ENCODE measurements around the gene LIN28B. TPM values are rescaled to one million over a fixed set of nuclear protein-coding genes. Genes with fewer than 3 reads are reported as not detected.
A peak's percentile ranks its signal among the peaks of the same experiment; 100 is the strongest.
"Not testable (repeated sequence)": the region's sequence is repeated elsewhere in the genome, so short reads cannot be mapped to it uniquely, and the experiment has no call there.

The LIN28B gene
- total and polyA plus RNA-seq, 2 experiments from 2014 or later, result 35.3 to 96.4 TPM

GRCh38 chr6:104953400-104954189, 3.3 kb upstream of the LIN28B start:
- Histone ChIP-seq H3K4me1 (ENCODE audit: insufficient read depth) (peaks cover 48% of the 10 kb centered on the region), H3K79me2 (replicated peaks; ENCODE audit: insufficient read depth) (peaks cover 17% of the 10 kb centered on the region), H3K4me3 (peak overlapping the region; percentile 57), H3K4me2 (peak overlapping the region; percentile 72), H3K27ac (ENCODE audit: low read depth) (peak overlapping the region; percentile 100)
- not testable (repeated sequence) for H4K20me1 ChIP-seq (replicated peaks; ENCODE audit: insufficient read depth); H3K36me3 ChIP-seq (ENCODE audit: insufficient read depth); H2AFZ ChIP-seq; H3K9me3 Mint-ChIP-seq; H3K9me2 ChIP-seq (ENCODE audit: insufficient read depth); H3K27me3 ChIP-seq (ENCODE audit: insufficient read depth); H3K36me3 Mint-ChIP-seq (ENCODE audit: low read depth); H3F3A ChIP-seq (replicated peaks; ENCODE audit: low read depth)
- Mint-ChIP-seq H3K4me1 (peaks cover 59% of the 10 kb centered on the region), H3K4me3 (peak overlapping the region; percentile 91), H3K27ac (peak overlapping the region; percentile 98), H3K27me3 (ENCODE audit: insufficient read depth, low read depth, poor library complexity) (peaks cover 17% of the 10 kb centered on the region)
- TF ChIP-seq POLR2AphosphoS5 (IDR thresholded peaks at IDR 0.05; ENCODE audit: low read depth), result peak; percentile 82
- DNase-seq (ENCODE audit: low spot score) (peak; percentile 90), ATAC-seq (peak; percentile 79)

GRCh38 chr6:104954190-104954797, 2.6 kb upstream of the LIN28B start:
- H3K36me3 ChIP-seq (ENCODE audit: insufficient read depth), result no peaks in the 10 kb centered on the region
- peak overlapping the region; percentile 57 for H3K4me3 ChIP-seq
- Mint-ChIP-seq H3K36me3 (ENCODE audit: low read depth) (peaks cover 12% of the 10 kb centered on the region), H3K4me1 (peaks cover 55% of the 10 kb centered on the region), H3K27ac (peak overlapping the region; percentile 98), H3K4me3 (peak overlapping the region; percentile 91), H3K27me3 (ENCODE audit: insufficient read depth, low read depth, poor library complexity) (peaks cover 17% of the 10 kb centered on the region), H3K9me3 (no peaks in the 10 kb centered on the region)
- H3K4me2 ChIP-seq, result peak overlapping the region; percentile 72
- H3K9me2 ChIP-seq (ENCODE audit: insufficient read depth), result no peaks in the 10 kb centered on the region
- peaks cover 41% of the 10 kb centered on the region for H3K4me1 ChIP-seq (ENCODE audit: insufficient read depth)
- H3F3A ChIP-seq (replicated peaks; ENCODE audit: low read depth), result no peaks in the 10 kb centered on the region; the same call in 1 of the 2 replicates
- TF ChIP-seq EZH2 (IDR thresholded peaks at IDR 0.05; ENCODE audit: low read depth, unreplicated experiment), result no peak
- no peak for TF ChIP-seq ZNF462 (CRISPR knock-in tag; IDR thresholded peaks at IDR 0.05)
- TF ChIP-seq ZNF114 (CRISPR knock-in tag; IDR thresholded peaks at IDR 0.05), result no peak
- H3K79me2 ChIP-seq (replicated peaks; ENCODE audit: insufficient read depth), result peaks cover 19% of the 10 kb centered on the region
- H4K20me1 ChIP-seq (replicated peaks; ENCODE audit: insufficient read depth), result no peaks in the 10 kb centered on the region
- peak overlapping the region; percentile 100 for H3K27ac ChIP-seq (ENCODE audit: low read depth)
- ATAC-seq, result no peak
- peak; percentile 56 for DNase-seq (ENCODE audit: low spot score)
- H3K27me3 ChIP-seq (ENCODE audit: insufficient read depth), result no peaks in the 10 kb centered on the region
- no peak overlapping the region for H2AFZ ChIP-seq
